GM11168 (cell line): ENCODE data around the gene G2E3.
"Not testable (repeated sequence)": the region's sequence is repeated elsewhere in the genome, so short reads cannot be mapped to it uniquely, and the experiment has no call there.

Experiments used
- in situ Hi-C: fragments of 300-500 bp; cut with MboI; formaldehyde crosslinking; loops from one replicate; pipeline ENCODE4 v1.12.0; 2022; ENCODE audit warnings: low sequenced_read_pairs; ENCODE audit not compliant: unreplicated experiment

The G2E3 gene, protein sequence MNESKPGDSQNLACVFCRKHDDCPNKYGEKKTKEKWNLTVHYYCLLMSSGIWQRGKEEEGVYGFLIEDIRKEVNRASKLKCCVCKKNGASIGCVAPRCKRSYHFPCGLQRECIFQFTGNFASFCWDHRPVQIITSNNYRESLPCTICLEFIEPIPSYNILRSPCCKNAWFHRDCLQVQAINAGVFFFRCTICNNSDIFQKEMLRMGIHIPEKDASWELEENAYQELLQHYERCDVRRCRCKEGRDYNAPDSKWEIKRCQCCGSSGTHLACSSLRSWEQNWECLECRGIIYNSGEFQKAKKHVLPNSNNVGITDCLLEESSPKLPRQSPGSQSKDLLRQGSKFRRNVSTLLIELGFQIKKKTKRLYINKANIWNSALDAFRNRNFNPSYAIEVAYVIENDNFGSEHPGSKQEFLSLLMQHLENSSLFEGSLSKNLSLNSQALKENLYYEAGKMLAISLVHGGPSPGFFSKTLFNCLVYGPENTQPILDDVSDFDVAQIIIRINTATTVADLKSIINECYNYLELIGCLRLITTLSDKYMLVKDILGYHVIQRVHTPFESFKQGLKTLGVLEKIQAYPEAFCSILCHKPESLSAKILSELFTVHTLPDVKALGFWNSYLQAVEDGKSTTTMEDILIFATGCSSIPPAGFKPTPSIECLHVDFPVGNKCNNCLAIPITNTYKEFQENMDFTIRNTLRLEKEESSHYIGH

DNA sequence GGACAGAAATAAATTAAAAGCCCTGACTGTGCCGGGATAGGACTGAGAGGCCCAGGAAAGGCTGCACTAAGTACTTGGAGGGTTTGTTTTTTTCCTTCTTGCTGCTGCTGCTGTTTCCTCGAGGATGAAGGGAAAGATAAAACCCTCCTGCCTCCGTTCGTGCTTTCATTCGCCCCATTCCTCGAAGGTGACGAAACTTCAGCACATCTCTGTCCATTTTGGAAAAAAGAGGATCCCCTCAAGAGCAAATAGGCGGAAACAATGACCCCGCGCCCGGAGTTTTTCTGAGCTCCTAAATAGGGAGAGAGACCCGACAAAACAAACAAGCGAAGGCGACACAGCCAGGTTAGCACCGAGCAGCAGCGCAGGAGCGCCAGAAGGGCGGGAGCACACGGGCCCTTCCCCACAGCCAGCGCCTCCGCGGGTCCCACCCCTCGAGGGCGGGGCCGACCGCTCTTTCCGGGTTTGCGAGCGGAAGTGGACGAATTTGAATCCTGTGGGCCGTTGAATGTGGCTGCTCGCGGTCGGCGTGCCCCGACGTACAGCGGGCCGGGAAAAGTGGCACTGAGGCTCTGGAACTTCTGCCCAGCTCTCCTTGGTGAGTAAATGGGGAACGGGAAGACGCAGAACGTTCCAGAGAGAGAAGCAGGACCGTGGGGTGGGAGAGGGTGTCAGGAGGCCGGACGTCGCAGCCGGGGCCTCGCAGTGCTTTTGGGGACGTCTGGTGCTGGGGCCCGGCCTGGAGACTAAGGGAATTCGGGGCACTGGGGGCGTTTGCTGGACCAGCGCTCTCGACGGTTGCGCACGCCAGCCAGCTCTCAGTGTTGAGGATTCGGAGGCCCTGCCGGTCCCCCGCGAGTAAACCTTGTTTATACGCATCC is at the start of gene G2E3:
Gene G2E3, plus strand, starts transcription at position 484 of the 881 bp plus-strand sequence. CDS start 21,922 bp downstream, outside the sequence.
- in situ Hi-C loops = no loop called here

DNA sequence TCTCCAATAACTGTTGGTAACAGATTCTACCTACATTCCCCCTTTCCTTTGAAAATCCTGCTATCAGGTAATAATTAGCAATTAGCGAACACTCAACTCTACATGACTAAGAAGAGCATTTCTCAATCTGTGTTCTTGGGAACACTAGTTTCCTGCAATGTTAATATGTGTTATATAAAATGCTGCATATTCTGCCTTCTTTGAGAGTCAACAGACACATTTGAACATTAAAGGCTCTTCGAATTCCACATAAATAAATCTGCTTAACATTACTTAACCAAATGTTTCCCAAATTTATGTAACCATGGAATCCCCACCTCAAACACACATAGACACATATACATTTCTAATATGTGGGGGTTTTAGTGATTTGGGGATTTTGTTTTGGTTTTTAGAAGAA is 41.2 kb upstream of the G2E3 start:
- in situ Hi-C loops = no loop called here

DNA sequence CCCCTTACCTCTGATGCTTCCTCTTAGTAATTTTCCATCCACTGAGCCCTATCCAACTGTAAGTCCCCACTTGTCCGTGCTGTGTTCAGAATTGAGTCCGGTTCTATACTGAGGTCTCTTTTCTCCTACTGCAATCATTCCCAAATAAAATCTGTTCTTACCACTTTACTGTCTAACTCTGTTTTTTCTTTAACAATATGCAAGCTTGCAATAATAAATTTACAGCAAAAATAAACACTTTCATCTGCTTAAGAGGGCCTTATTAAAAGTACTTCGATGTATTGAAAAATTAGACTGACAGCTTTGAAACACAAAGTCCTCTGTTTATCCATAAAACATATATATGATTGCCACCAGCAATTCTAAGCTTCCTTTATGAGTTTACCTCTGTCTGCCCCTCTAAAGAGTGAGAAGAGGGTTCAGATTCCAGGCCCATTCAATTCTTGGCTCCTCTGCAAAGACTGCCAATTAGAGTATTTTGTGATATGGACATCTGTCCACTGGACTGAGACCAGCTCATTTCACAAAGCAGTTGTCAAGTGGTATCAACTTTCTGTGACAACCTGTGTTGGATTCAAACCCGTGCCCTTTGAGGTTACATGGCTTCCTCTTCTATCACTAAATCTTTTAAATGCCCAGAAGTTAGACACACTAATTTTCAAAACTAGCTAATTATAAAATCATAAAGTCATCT is 39.9 kb upstream of the G2E3 start:
- in situ Hi-C loops = no loop called here

DNA sequence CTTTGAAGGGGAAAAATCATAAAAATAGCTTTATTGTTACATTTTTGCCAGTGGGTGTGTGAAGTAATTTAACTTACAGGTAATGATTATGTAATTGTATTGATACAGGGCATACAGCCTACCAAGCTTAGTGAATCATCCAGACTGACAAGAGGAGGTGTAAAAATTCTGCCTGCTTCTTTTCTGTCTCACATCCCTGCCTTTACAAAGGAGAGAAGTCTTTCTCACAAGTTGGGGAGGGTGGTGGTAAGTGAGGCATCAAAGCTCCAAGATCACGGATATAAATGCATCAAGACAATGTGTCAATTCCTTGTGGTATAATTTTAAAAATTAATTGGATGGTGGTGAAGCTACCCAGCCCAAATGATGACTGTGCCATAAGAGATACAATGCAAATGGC is 39.0 kb upstream of the G2E3 start:
- in situ Hi-C loops = no loop called here

DNA sequence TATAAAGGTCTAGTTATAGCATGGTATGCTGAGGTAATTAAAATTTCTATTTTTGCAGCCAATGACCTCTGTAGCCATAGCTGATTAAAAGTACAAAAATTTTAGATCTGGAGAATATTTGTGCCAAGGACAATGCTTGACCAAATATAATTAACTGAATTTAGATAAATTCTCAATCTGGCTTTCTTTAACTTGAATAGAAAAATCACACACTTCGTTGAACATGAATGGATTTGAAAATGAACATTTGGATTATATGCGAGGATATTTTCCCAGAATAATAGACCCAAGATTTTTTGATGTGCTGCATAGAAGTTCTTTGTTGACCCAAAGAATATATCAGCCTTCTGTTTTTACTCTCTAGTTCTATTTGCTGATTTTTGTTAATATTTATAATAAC is 38.4 kb upstream of the G2E3 start:
- in situ Hi-C loops = no loop called here

DNA sequence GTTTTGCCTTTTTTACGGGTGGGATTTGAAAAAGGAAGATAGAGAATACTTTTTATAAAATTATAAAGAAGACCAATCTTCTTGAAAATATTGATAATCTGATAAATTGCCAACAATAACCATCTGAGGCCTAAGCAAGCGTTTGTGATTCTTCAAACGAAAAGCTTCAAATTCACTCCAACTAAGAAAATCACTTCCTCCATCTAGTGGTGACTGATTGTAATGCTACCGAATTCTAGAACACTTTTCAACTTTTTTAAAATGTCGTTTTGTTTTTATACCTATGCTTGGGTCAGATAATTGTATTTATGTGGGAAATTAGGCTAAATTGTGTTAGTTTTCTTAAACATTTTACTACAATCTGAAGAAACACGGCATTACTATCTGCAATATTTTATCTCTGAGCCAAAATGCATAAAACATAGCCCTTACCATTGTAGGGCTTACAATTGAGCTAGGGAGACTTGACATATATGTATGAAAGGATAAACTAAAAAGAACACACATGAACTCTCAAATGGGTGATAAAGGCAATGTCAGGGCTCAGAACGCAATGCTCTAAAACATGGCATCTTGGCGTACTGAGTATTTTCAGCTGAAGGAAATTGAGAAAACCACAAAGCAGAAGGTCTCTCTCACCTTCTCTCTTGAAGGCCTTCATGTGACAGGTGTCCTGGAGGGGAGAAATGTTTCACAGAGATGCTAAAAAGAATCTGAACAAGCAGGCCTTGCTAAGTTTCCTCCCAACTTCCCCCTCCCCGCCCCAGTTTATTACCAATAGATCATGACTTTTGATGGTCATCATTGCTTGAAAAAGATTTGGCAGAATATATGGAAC is 36.8 kb upstream of the G2E3 start:
- in situ Hi-C loops = no loop called here

DNA sequence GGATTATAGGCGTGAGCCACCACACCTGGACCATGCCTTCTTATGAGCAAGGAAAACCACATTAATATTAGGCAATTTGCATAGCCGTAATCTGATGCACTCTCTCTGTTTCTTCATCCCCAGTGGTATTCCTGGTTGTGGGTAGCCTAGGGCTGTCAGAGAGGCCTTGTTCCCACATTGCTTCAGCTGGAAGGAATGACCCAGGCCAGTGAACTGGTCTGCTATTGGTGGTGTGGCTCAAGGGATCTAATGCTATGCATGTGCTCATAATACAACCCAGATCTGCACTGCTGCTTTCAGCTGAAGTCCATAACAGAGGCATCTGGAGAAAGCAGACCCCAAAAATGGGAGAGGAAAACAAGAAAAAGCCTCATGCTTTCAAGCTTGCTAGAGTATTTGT is 33.1 kb upstream of the G2E3 start:
- in situ Hi-C loops = no loop called here

DNA sequence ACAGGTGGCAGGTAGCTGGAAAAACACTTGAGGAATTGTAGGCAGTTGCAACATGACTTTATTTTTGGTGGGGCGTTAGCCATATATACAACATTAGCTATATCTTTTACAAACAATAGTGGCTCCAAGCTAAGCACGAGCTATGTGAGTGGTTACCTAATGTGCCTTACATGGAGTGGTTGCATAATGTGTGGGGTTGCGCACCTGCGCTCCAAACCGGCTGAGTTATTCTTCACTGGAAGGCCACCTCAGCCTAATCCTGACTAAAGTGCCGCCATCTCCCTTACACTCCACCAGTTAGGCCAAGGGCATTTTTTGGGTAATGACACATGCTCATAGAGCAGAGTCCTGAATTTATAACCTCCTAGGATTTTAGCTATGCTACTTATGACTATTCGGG is 31.8 kb upstream of the G2E3 start:
- in situ Hi-C loops = no loop called here

DNA sequence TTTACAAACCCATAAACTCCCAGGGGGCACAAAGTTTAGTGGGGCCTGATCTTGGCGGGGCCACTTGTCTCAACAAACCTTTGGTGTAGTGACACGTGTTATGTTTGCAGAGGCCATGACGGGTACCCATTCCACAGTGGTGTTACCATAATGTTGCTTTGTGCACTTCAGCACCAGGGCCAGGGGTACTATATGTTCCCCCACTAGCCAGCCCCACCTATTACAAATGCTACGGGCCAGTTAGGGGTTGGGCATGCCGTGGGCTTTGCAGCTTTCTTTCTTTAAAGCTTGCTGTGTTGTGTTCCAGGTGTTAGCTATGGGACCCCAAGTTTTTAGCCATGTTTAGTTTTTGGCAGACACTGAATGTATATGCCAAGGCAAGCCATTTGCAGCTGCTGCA is 30.8 kb upstream of the G2E3 start:
- in situ Hi-C loops = no loop called here

DNA sequence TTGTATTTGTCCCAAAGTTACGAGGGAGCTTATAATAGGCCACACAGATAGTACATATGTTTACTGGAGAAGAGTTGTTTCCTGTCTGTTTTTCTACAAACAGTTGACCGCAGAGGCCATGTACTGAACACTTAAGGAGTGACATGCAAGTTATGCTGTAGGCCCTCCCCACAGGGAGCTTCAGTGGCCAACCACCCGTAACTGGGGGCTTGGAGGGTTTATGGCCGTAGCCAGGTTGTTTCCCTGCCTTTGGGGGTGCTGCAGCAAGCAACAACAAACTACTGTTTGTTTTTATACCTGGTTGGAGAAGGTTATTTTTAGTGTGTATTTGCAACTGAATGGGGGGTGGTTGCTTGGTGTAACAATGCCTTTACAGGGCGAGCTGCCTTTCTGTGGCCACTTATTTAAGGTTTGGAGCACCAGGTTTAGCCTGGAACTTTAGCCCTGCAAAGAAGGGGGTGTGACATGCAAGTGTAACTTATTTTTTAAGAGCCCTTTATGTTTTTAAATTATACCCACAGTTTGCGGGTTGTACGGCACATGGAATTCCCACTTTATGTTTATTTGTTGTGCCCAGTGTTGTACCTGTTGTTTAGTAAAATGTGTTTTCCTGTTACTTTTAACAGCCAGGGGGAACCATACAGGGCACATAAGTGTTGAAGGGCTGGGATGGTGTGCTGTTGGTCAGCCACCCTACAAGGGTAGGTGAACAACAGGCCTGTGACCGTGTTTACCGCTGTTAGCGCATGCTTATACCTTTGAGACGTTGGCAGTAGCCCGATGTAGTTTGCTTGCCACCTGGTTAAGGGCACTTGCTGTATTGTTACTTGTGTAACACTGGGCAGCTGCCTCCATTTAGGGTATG is 29.9 kb upstream of the G2E3 start:
- in situ Hi-C loops = no loop called here

DNA sequence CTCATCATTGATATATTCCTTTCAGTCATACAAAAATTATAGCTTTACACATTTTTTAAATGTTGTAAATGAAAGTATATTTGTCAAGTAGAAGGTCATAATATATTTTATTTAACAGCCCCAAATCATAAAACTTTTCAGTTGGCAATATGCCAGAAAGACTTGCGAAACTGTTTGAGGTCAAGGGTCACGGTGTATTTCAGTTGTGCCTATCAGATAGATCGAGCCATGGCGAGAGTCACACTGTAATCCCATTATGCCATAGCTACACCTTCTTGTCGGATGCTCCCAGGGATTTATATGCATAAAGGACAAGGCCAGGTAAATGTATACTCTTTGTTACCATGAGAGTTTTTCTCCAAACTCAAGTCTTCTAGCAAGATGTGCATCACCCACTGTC is 26.7 kb upstream of the G2E3 start:
- in situ Hi-C loops = no loop called here

DNA sequence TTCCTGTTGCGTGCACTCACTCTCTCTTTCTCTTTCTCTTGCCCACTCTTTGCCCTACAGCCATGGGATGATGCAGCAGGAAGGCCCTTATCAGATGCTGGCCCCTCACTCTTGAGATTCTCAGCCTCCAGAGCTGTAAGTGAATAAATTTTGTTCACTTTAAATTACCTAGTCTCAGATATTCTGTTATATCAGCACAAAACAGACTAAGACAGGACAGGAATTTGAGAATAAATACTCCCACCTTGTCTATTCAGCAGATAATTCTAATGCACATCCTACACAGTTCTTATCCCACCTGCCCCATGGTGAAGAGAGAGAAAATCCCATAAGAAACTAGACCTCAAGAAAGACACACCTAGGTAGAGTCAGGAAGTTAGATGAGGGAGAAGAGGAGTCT is 25.8 kb upstream of the G2E3 start:
- in situ Hi-C loops = no loop called here

DNA sequence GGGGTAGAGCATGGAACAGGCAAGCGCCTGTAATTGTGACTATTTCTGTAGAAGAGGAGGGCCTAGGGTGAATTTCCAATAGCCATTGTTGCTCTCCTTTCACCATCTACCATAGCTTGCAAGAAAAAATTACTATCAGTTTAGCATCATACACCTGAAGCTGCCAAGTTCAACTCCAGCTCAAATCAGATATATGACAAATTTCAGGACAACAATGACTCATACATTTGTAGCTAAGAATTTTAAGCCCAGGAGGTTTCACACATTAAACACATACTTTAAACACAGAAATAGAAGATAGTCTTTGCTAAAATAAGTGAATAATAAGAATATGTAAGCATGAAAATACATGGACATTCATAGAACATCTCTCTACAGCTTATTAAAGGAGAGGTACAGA is 17.6 kb upstream of the G2E3 start:
- in situ Hi-C loops = no loop called here

DNA sequence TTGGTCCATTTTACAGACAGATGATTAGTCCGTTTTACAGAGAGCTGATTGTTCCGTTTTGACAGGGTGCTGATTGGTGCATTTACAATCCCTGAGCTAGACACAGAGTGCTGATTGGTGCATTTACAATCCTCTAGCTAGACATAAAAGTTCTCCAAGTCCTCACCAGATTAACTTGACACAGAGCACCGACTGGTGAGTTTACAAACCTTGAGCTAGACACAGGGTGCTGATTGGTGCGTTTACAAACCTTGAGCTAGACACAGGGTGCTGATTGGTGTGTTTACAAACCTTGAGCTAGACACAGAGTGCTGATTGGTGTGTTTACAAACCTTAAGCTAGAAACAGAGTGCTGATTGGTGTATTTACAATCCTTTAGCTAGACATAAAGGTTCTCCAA is 12.2 kb upstream of the G2E3 start:
- in situ Hi-C loops = not testable (repeated sequence)

DNA sequence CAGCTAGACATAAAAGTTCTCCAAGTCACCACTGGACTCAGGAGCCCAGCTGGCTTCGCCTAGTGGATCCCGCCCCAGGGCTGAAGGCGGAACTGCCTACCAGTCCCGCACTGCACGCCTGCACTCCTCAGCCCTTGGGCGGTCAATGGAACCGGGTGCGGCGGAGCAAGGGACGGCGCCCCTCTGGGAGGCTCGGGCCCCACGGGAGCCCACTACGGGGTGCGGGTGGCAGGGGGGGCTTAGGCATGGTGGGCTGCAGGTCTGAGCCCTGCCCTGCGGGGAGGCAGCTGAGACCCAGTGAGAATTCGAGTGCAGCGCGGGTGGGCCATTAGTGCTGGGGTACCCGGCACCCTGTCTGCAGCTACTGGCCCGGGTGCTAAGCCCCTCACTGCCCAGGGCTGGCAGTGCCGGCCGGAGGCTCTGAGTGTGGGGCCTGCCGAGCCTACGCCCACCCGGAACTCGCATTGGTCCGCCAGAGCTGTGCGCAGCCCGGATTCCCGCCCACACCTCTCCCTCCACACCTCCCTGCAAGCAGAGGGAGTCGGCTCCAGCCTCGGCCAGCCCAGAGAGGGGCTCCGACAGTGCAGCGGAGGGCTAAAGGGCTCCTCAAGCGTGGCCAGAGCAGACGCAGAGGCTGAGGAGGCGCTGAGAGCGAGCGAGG is 11.4 kb upstream of the G2E3 start:
- in situ Hi-C loops = no loop called here

DNA sequence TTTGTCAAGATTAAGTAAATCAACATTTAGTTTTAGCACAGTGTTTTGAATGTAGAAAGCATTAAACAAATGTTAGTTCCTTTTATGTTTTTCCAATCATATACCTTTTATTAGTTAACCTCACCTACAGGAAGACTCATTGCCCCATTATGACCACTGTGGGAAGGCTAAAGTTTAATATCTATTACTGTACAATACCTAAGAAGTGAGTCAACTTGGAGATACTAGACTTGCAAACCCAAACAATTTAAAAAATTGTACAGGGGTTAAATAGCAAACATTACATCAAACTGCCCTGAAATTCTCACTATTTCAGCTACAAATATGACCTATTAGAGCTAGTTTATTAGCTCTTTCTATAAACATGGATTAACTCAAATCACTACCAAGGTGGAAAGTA is 8.6 kb upstream of the G2E3 start:
- in situ Hi-C loops = no loop called here

DNA sequence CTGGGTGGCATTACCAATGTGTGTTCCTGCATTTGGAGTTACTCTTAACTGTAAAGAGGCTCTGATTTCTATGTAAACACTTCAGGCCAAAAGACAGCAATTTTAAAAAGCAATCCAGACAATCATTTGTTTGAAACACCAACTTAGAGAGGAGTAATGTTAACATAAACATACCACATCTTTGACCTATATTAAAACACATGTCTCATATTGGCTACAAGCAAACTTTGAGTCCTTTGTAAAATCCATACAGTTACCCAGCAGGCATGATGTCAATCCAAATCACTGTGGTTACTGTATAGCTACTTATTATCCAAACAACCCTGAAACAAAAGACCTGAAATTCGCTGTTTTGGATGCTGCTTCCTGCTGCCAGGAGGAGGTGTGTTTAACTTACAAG is 7.5 kb upstream of the G2E3 start:
- in situ Hi-C loops = no loop called here
